GM12874 (cell line): Measurements from ENCODE around the gene CLDN8.

Experiments used
- TF ChIP-seq, protein P1 (sequence below): IDR thresholded peaks from 2 replicates; pipeline ENCODE4 v1.5.1; 2011; ENCODE audit warnings: low read depth, mild to moderate bottlenecking, control low read depth, low read length, moderate library complexity; ENCODE audit not compliant: insufficient read depth

Gene CLDN8

DNA sequence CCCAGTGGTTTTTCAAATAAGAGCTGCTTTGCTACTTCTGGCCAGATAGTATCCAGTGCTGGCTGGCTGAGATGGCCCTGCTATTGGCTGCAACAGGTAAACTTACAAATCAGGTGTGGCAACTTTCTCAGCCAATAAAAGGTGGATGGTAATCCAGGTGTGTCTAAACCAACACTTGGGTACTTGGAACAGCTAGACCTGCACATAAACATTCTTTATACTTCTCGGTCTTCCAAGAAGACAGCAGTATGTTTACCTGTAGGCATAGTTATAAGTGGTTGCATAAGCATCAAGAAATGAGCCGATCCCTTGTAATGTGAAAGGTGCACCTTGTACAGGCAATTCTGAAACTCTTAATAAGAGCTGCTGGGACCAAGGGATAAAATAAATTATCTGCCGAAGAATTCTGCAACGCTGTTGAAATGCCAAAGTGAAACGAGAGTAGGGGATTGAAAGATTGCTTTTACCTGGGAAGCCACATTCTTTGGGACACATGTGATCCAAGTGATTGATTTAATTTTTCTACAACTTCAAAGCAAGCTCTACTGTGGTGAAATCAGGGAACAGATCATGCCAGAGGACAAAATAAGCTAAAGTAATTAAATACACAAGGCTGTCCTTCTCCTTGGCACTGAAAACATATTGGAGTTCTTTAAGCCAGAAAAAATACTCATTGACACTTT, at the start of gene CLDN8:
Gene CLDN8, minus strand, starts transcription at position 57 of the 683 bp plus-strand sequence. CDS start 172 bp downstream, outside the sequence.
- TF ChIP-seq, protein P1, sequence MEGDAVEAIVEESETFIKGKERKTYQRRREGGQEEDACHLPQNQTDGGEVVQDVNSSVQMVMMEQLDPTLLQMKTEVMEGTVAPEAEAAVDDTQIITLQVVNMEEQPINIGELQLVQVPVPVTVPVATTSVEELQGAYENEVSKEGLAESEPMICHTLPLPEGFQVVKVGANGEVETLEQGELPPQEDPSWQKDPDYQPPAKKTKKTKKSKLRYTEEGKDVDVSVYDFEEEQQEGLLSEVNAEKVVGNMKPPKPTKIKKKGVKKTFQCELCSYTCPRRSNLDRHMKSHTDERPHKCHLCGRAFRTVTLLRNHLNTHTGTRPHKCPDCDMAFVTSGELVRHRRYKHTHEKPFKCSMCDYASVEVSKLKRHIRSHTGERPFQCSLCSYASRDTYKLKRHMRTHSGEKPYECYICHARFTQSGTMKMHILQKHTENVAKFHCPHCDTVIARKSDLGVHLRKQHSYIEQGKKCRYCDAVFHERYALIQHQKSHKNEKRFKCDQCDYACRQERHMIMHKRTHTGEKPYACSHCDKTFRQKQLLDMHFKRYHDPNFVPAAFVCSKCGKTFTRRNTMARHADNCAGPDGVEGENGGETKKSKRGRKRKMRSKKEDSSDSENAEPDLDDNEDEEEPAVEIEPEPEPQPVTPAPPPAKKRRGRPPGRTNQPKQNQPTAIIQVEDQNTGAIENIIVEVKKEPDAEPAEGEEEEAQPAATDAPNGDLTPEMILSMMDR: no peak

DNA sequence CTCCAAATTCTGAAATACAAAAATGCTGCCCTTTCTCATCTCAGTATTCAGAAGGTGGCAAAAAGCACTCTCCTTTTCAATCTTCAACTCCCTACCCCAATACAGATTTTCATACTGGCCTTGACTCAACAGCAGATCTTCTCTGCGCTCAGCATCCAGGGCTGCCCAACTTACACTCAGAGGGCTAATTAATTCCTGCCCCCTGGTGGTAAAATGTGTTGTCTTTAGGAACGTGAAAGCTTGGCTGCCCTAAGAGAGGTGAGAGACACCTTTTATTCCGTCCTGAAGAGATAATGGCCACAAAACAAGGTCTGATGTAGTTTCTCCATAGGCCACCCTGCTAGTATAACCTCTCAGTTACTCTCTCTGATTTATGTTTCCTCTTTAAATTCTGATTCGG, 41.9 kb upstream of the CLDN8 start:
- TF ChIP-seq, protein P1: no peak

DNA sequence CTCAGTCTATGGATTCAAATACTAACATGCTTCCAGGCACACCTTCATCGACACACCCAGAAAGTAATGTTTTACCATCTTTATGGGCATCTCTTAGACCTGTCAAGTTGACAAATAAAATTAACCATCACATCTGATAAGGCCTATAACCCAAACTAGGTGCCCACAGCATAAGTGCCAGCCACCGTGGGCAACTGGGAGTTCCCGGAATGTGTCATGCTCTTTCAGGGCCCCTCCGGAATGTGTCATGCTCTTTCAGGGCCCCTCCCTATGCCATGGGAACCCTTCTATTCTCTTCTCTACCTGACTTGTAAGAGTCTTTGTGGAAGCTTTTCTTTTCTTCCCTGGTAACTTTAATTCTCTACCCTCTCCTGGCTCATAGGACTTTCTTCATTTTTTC, 40.2 kb upstream of the CLDN8 start:
- TF ChIP-seq, protein P1: no peak

DNA sequence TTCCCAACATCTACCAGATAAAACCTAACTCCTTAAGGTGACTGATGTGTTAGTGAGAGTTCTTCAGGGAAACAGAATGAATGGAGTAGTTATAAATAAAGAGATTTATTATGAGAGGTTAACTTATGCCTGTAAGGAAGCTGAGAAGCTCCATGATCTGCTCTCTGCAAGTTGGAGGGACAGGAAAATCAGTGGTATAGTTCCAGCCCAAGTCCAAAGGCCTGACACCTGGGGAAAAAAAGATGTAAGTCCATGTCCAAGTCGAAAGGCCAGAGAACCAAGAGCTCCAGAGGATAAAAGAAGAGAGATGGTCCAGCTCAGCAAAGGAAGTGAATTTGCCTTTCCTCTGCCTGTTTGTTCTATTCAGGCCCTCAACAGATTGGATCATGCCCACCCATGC, 39.8 kb upstream of the CLDN8 start:
- TF ChIP-seq, protein P1: no peak

DNA sequence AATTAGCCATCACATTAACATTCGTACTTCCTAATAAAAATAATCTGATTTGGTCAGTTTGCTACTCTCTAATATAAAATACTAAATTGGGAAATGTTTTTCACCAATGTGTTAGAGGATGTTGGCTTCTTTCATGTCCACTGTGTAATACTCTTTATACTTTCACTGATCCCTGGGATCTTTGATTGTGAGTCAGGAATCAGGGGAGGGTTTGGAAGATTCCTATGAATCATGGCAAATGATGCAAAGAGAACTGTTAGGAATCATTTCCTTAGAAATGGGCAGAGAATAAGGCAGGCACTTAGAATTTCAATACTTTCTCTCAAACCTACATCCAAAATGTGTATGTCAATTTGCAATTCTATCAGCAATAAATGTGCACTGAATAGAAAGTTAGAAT, 35.9 kb upstream of the CLDN8 start:
- TF ChIP-seq, protein P1: no peak

DNA sequence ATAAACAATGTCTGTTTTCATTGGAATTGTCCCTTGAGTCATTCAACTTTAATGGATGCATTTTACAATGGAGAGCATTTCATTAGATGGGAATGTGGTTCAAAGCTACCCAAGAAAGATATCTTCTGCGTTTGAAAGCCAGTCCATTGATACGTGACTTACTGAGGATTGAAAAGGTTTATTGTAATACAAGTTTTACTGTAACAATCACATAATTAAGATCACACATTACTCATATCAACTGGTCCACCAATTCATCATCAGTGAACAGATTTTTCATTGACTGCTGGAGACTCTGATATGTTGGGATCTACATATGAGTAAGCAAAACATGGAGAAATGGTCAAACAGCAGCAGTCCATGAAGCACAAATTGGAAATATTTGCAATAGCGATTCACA, 34.0 kb upstream of the CLDN8 start:
- TF ChIP-seq, protein P1: no peak

DNA sequence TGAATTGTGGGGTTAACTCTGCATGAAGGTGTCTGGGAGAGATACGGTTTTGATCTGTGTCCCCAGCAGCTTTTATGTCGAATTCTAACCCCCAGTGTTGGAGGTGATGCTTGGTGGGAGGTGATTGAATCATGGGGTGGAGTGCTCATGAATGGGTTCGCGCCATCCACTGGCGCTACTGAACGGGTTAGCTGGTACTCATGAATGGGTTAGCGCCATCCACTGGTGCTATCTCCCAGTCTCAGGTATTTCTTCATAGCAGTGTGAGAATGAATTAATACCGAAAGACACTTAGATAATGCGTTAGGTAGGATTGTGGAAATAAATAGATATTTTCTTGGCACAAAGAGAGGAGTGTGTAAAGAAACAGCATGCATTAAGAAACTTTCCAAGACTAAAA, 32.9 kb upstream of the CLDN8 start:
- TF ChIP-seq, protein P1: no peak
